ENCODE data around the gene PRKCE. TPM values are rescaled to one million over a fixed set of nuclear protein-coding genes. Genes with fewer than 3 reads are reported as not detected.

PRKCE gene
- total RNA-seq, 1 experiment from 2014 or later: 1.3 TPM

GRCh38 chr2:45904267-45904945 lies 252.9 kb downstream of the PRKCE start:
- H3K4me1 ChIP-seq (ENCODE audit: insufficient read depth, low read length): no peaks in the 10 kb centered on the region
- H2BK120ac ChIP-seq (ENCODE audit: low read depth, low read length, poor library complexity, severe bottlenecking): no peak overlapping the region
- H3K9me3 ChIP-seq (ENCODE audit: control insufficient read depth, low read depth, low read length): no peaks in the 10 kb centered on the region
- no peak overlapping the region for H3K27ac ChIP-seq (ENCODE audit: insufficient read length, low read depth, low read length)
- H3K23ac ChIP-seq (ENCODE audit: insufficient read length, low read depth, low read length): no peak overlapping the region
- no CpG with 5 or more reads among the region's 15 CpGs for WGBS (ENCODE audit: extremely low coverage, insufficient read length, low lambda C conversion rate)
- no peak overlapping the region for H3K4ac ChIP-seq (ENCODE audit: low read depth, low read length)
- Mint-ChIP-seq H3K27ac (no peak overlapping the region; a peak in 1 of 7 replicates), H3K9me3 (no peaks in the 10 kb centered on the region), H3K4me1 (peaks cover 0 to 7% of the 10 kb centered on the region in 2 experiments; a peak in 2 of 4 replicates), H3K27me3 (ENCODE audit: low read depth) (peaks cover 1% of the 10 kb centered on the region; the same call in 1 of the 2 replicates), H3K4me3 (no peak overlapping the region), H3K36me3 (ENCODE audit: insufficient read depth in 1 of 3, low read depth in 3 of 3) (no peaks in the 10 kb centered on the region)
- no peaks in the 10 kb centered on the region for H3K23me2 ChIP-seq (ENCODE audit: insufficient read length, low read depth, low read length, poor library complexity, severe bottlenecking)
- DNase-seq: no peak
- no peak overlapping the region for H3K18ac ChIP-seq (ENCODE audit: insufficient read length, low read depth, low read length)
- H2AFZ ChIP-seq (ENCODE audit: low read length): no peak overlapping the region
- no peak overlapping the region for H2AK5ac ChIP-seq (ENCODE audit: insufficient read length, low read length)
- H2BK20ac ChIP-seq (ENCODE audit: low read depth, low read length, poor library complexity, severe bottlenecking): no peak overlapping the region
- H3K56ac ChIP-seq (ENCODE audit: insufficient read length, low read depth, low read length): no peak overlapping the region
- no peak overlapping the region for H3T11ph ChIP-seq (ENCODE audit: low read length)
- no peak overlapping the region for H2BK12ac ChIP-seq (ENCODE audit: insufficient read length, low read depth, low read length)
- H4K91ac ChIP-seq (ENCODE audit: insufficient read length, low read depth, low read length): no peak overlapping the region
- H3K27me3 ChIP-seq (ENCODE audit: insufficient read depth, low read length): no peaks in the 10 kb centered on the region
- no peak overlapping the region for H4K8ac ChIP-seq (replicated peaks; ENCODE audit: insufficient read length, low read depth, low read length)
- no peak overlapping the region for H3K4me2 ChIP-seq (ENCODE audit: insufficient read depth, insufficient read length, low read length)
- H2BK5ac ChIP-seq (ENCODE audit: insufficient read length, low read length): no peak overlapping the region
- TF ChIP-seq CTCF (conservative IDR thresholded peaks at IDR 0.05): no peak
- H4K20me1 ChIP-seq (ENCODE audit: control insufficient read depth, insufficient read depth, insufficient read length): no peaks in the 10 kb centered on the region
- H4K5ac ChIP-seq (ENCODE audit: insufficient read length, low read depth, low read length): no peak overlapping the region
- H3K79me1 ChIP-seq (ENCODE audit: insufficient read depth, low read depth, low read length, poor library complexity, severe bottlenecking): no peaks in the 10 kb centered on the region
- no peak overlapping the region for H3K9ac ChIP-seq (ENCODE audit: extremely low read depth, insufficient read length, low read length)
- H3K79me2 ChIP-seq (ENCODE audit: insufficient read depth, low read length): no peaks in the 10 kb centered on the region
- no peak overlapping the region for H2BK15ac ChIP-seq (ENCODE audit: low read depth, low read length)
- H3K14ac ChIP-seq (ENCODE audit: insufficient read depth, low read length): no peak overlapping the region
